Adrenal gland (tissue), 5 donors: ENCODE measurements around the gene AMT.

Experiments used
- CTCF ChIP-seq, 6 experiments: fragments of 450-650 bp in 4 of 6; fragments of 200-600 bp in 2 of 6; sonication (generic) in 1 of 6; IDR thresholded peaks; 1 replicate in 5 of 6; 2 replicates in 1 of 6; pipeline versions ENCODE4 v1.5.1 to v1.8.0; 2016 to 2021; ENCODE audit warnings: antibody characterized with exemption in 6 of 6, mild to moderate bottlenecking in 2 of 6, moderate library complexity in 1 of 6
- POLR2A ChIP-seq, 2 donors: fragments of 450-650 bp; IDR thresholded peaks; one replicate each; pipeline ENCODE4 v1.6.1; 2017; ENCODE audit warnings: antibody characterized with exemption in 2 of 2, mild to moderate bottlenecking in 2 of 2, moderate library complexity in 1 of 2
- donor health status: DM: no; HTN: no; CAD: no.

GRCh38 chr3:49469037-49469935 lies 47.0 kb upstream of the AMT start:
- TF ChIP-seq CTCF (IDR thresholded peaks at IDR 0.05), result no peak
- no peak for TF ChIP-seq POLR2A (IDR thresholded peaks at IDR 0.05)
